Measurements from ENCODE around the gene CEACAM21.
A peak's percentile ranks its signal among the peaks of the same experiment; 100 is the strongest.

CEACAM21 gene

GRCh38 chr19:41575998-41576397 lies at the start of gene CEACAM21:
Gene CEACAM21, plus strand, starts transcription at chr19:41576166. Its CDS starts 109 bp downstream, at chr19:41576275.
- DNase-seq (ENCODE audit: low read depth in 1 of 2, low spot score in 1 of 2) = peak in 1 of 2 donors; percentile 51

GRCh38 chr19:41527089-41527488 lies 48.9 kb upstream of the CEACAM21 start:
- DNase-seq (ENCODE audit: low read depth in 1 of 2, low spot score in 1 of 2) = no peak

GRCh38 chr19:41528106-41528505 lies 47.9 kb upstream of the CEACAM21 start:
- DNase-seq (ENCODE audit: low read depth in 1 of 2, low spot score in 1 of 2) = no peak

- DNase-seq (ENCODE audit: low read depth in 1 of 2, low spot score in 1 of 2) = no peak
Observed at GRCh38 chr19:41529484-41530183, 46.3 kb upstream of the CEACAM21 start.

GRCh38 chr19:41530184-41530534 lies 45.8 kb upstream of the CEACAM21 start:
- DNase-seq (ENCODE audit: low read depth in 1 of 2, low spot score in 1 of 2) = no peak

GRCh38 chr19:41530761-41531301 lies 45.1 kb upstream of the CEACAM21 start:
- no peak for DNase-seq (ENCODE audit: low read depth in 1 of 2, low spot score in 1 of 2)

- peak in 1 of 2 donors; percentile 69 for DNase-seq (ENCODE audit: low read depth in 1 of 2, low spot score in 1 of 2)
Observed at GRCh38 chr19:41531438-41532311, 44.3 kb upstream of the CEACAM21 start.

- no peak for DNase-seq (ENCODE audit: low read depth in 1 of 2, low spot score in 1 of 2)
Observed at GRCh38 chr19:41532526-41532925, 43.4 kb upstream of the CEACAM21 start.

- no peak for DNase-seq (ENCODE audit: low read depth in 1 of 2, low spot score in 1 of 2)
Observed at GRCh38 chr19:41533671-41534215, 42.2 kb upstream of the CEACAM21 start.

- peak in 1 of 2 donors; percentile 44 for DNase-seq (ENCODE audit: low read depth in 1 of 2, low spot score in 1 of 2)
Observed at GRCh38 chr19:41535029-41535622, 40.8 kb upstream of the CEACAM21 start.

- DNase-seq (ENCODE audit: low read depth in 1 of 2, low spot score in 1 of 2) = no peak
Observed at GRCh38 chr19:41537789-41538188, 38.2 kb upstream of the CEACAM21 start.

- no peak for DNase-seq (ENCODE audit: low read depth in 1 of 2, low spot score in 1 of 2)
Observed at GRCh38 chr19:41540041-41540695, 35.8 kb upstream of the CEACAM21 start.

GRCh38 chr19:41541990-41542584 lies 33.9 kb upstream of the CEACAM21 start:
- peak in 1 of 2 donors; percentile 68 for DNase-seq (ENCODE audit: low read depth in 1 of 2, low spot score in 1 of 2)

GRCh38 chr19:41542622-41543021 lies 33.3 kb upstream of the CEACAM21 start:
- no peak for DNase-seq (ENCODE audit: low read depth in 1 of 2, low spot score in 1 of 2)

GRCh38 chr19:41543582-41543981 lies 32.4 kb upstream of the CEACAM21 start:
- no peak for DNase-seq (ENCODE audit: low read depth in 1 of 2, low spot score in 1 of 2)

GRCh38 chr19:41545547-41545946 lies 30.4 kb upstream of the CEACAM21 start:
- no peak for DNase-seq (ENCODE audit: low read depth in 1 of 2, low spot score in 1 of 2)

GRCh38 chr19:41546386-41546789 lies 29.6 kb upstream of the CEACAM21 start:
- no peak for DNase-seq (ENCODE audit: low read depth in 1 of 2, low spot score in 1 of 2)

GRCh38 chr19:41546961-41547360 lies 29.0 kb upstream of the CEACAM21 start:
- DNase-seq (ENCODE audit: low read depth in 1 of 2, low spot score in 1 of 2) = no peak

- DNase-seq (ENCODE audit: low read depth in 1 of 2, low spot score in 1 of 2) = no peak
Observed at GRCh38 chr19:41547569-41547968, 28.4 kb upstream of the CEACAM21 start.

GRCh38 chr19:41548047-41548446 lies 27.9 kb upstream of the CEACAM21 start:
- DNase-seq (ENCODE audit: low read depth in 1 of 2, low spot score in 1 of 2) = no peak

Measured in activated CD4-positive, alpha-beta T cell treated with anti-CD3 and anti-CD28 coated beads, Interleukin-2, amount 50 U/mL, for 24 hours (primary cell).